Measurements from ENCODE around the gene PEX26. TPM values are rescaled to one million over a fixed set of nuclear protein-coding genes. Genes with fewer than 3 reads are reported as not detected.

Gene PEX26
- total RNA-seq, 2 donors from 2014 or later, result 39.1 to 46.0 TPM

- TF ChIP-seq CTCF (IDR thresholded peaks at IDR 0.05), result no peak
Observed at GRCh38 chr22:18116634-18117033, 38.8 kb downstream of the PEX26 start.

GRCh38 chr22:18118345-18118915 is 40.6 kb downstream of the PEX26 start:
- no peaks in the 10 kb centered on the region for H3K36me3 ChIP-seq
- H3K4me3 ChIP-seq, result no peak overlapping the region
- H3K4me1 ChIP-seq (ENCODE audit: control insufficient read depth in 1 of 2, low read depth in 2 of 2), result no peaks in the 10 kb centered on the region
- H3K9me3 ChIP-seq, result no peaks in the 10 kb centered on the region
- ATAC-seq (ENCODE audit: insufficient number of reproducible peaks, low FRiP score, low read depth) (no peak), DNase-seq (ENCODE audit: low spot score) (no peak)
- TF ChIP-seq CTCF (IDR thresholded peaks at IDR 0.05), result no peak
- H3K27ac ChIP-seq, result no peak overlapping the region
- H3K27me3 ChIP-seq (replicated peaks; ENCODE audit: insufficient read depth), result no peaks in the 10 kb centered on the region

More at GRCh38 chr22:18116634-18117033, 38.8 kb downstream of the PEX26 start:
- H3K4me3 ChIP-seq, result no peak overlapping the region
- H3K27me3 ChIP-seq (replicated peaks; ENCODE audit: insufficient read depth), result no peaks in the 10 kb centered on the region
- H3K27ac ChIP-seq, result no peak overlapping the region
- peaks cover 0 to under 1% of the 10 kb centered on the region in 2 donors for H3K4me1 ChIP-seq (ENCODE audit: control insufficient read depth in 1 of 2, low read depth in 2 of 2)
- H3K9me3 ChIP-seq, result no peaks in the 10 kb centered on the region
- DNase-seq (ENCODE audit: low spot score), result no peak
- ATAC-seq (ENCODE audit: insufficient number of reproducible peaks, low FRiP score, low read depth), result no peak
- H3K36me3 ChIP-seq, result no peaks in the 10 kb centered on the region

DNA sequence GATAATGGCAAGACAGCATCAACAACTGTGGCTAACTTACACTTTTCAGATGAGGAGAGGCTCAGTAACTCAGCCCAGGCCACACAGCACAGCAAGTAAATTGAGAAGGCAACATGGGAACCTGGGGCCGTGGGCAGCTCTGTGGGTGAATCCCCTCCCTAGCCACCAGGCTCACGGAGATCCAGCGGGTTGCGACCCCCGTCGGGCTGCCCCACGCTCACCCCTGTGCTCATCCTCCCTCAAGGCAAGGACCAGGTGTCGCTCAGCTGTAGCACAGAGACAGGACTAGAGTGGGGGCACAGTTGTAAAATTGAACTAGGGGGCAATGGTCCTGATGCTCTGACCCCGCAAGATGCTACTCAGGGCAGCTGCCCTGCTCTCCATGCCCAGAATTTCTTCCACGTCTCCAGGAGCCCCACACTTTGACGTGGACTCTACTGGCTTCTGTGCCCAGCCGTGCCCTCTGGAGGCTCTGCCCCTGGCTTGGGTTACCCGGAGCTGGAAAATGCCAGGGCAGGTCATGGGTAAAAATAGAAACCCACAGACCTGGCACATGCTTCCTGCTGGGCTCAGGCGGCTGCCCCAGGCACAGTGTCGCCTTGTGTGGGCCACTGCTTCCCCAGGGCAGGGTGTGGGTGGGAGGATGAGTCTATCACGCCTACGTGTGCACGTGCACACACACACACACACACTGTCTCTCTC is 41.8 kb downstream of the PEX26 start:
- H3K4me3 ChIP-seq, result no peak overlapping the region
- no peak for DNase-seq (ENCODE audit: low spot score)
- no peak for TF ChIP-seq CTCF (IDR thresholded peaks at IDR 0.05)
- H3K4me1 ChIP-seq (ENCODE audit: control insufficient read depth in 1 of 2, low read depth in 2 of 2), result no peaks in the 10 kb centered on the region
- no peaks in the 10 kb centered on the region for H3K9me3 ChIP-seq
- no peaks in the 10 kb centered on the region for H3K27me3 ChIP-seq (replicated peaks; ENCODE audit: insufficient read depth)
- ATAC-seq (ENCODE audit: insufficient number of reproducible peaks, low FRiP score, low read depth), result no peak
- H3K27ac ChIP-seq, result no peak overlapping the region
- no peaks in the 10 kb centered on the region for H3K36me3 ChIP-seq

DNA sequence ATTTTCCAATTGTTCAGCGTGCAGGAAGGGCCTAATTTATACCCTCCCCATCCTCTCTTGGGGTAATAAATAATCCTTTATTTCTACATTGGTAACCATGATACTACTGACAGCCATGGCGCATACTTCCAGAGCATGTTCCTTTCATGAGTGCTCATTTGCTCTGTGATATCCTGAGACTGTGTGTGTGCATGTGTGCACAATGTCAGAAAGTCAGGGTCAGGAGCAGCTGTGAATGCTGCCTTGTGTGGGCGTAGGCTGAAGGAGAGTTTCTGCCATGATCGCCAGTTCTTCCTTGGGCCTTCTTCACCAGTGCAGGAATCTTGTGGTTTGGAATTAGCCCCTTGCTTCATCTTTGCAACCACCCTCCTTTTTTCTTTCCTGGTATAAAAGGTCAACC is 43.1 kb downstream of the PEX26 start:
- no peaks in the 10 kb centered on the region for H3K9me3 ChIP-seq
- no peaks in the 10 kb centered on the region for H3K4me1 ChIP-seq (ENCODE audit: control insufficient read depth in 1 of 2, low read depth in 2 of 2)

More for the DNA sequence above, 43.1 kb downstream of the PEX26 start:
- Histone ChIP-seq H3K27me3 (replicated peaks; ENCODE audit: insufficient read depth) (no peaks in the 10 kb centered on the region), H3K27ac (no peak overlapping the region), H3K36me3 (no peaks in the 10 kb centered on the region), H3K4me3 (no peak overlapping the region)
- ATAC-seq (ENCODE audit: insufficient number of reproducible peaks, low FRiP score, low read depth), result no peak
- DNase-seq (ENCODE audit: low spot score), result no peak
- no peak for TF ChIP-seq CTCF (IDR thresholded peaks at IDR 0.05)

All from thoracic aorta (tissue), 2 donors.